Activated CD4-positive, alpha-beta T cell treated with anti-CD3 and anti-CD28 coated beads for 36 hours (primary cell): ENCODE measurements around the gene CRYBB3. TPM values are rescaled to one million over a fixed set of nuclear protein-coding genes. Genes with fewer than 3 reads are reported as not detected.
A peak's percentile ranks its signal among the peaks of the same experiment; 100 is the strongest.

Experiments
- ATAC-seq: fragments of 200-7000 bp; cut with Tn5 transposase; one replicate; pipeline ENCODE4 v1.10.0; 2021; ENCODE audit warnings: mild to moderate bottlenecking, moderate library complexity
- CTCF ChIA-PET: fragments of 350-600 bp; sonication (Branson Sonifier 250); formaldehyde crosslinking; loops from one replicate; lab custom pipeline; 2021; ENCODE audit warnings: antibody characterized with exemption; lab: Charles Lee
- POLR2A ChIA-PET: fragments of 350-600 bp; sonication (Branson Sonifier 250); formaldehyde crosslinking; loops from one replicate; lab custom pipeline; 2021; ENCODE audit warnings: antibody characterized with exemption, inconsistent platforms; lab: Charles Lee
- DNase-seq: peaks from one replicate; pipeline ENCODE4 v3.0.0-alpha.2; 2020
- H3K27ac Mint-ChIP-seq: one replicate; pipeline ENCODE4 v1.8.0; 2021; ENCODE audit warnings: mixed read lengths
- H3K27me3 Mint-ChIP-seq: one replicate; pipeline ENCODE4 v1.8.0; 2021; ENCODE audit warnings: mixed read lengths
- H3K36me3 Mint-ChIP-seq: one replicate; pipeline ENCODE4 v1.8.0; 2021; ENCODE audit warnings: low read depth, mixed read lengths
- H3K4me1 Mint-ChIP-seq: one replicate; pipeline ENCODE4 v1.8.0; 2021; ENCODE audit warnings: mixed read lengths
- H3K4me3 Mint-ChIP-seq: one replicate; pipeline ENCODE4 v1.8.0; 2021; ENCODE audit warnings: mild to moderate bottlenecking, moderate library complexity, mixed read lengths
- H3K9me3 Mint-ChIP-seq: one replicate; pipeline ENCODE4 v1.8.0; 2021; ENCODE audit warnings: low read depth, mixed read lengths
- intact Hi-C, 2 experiments: fragments of 100-400 bp; cut with DNase I in 1 of 2; cut with micrococcal nuclease in 1 of 2; formaldehyde crosslinking; loops; one replicate each; pipeline versions ENCODE4 v1.14.2 to v1.15.1; 2022 to 2024; cut with DNase I, micrococcal nuclease
- total RNA-seq, 2 experiments: library from RNA; stranded (reverse); gene quantifications; one replicate each; pipeline ENCODE4 v1.2.3, GENCODE V29; 2021

CRYBB3 gene
- total RNA-seq, 2 experiments from 2014 or later, result 0.34 TPM; not detected in 1

DNA sequence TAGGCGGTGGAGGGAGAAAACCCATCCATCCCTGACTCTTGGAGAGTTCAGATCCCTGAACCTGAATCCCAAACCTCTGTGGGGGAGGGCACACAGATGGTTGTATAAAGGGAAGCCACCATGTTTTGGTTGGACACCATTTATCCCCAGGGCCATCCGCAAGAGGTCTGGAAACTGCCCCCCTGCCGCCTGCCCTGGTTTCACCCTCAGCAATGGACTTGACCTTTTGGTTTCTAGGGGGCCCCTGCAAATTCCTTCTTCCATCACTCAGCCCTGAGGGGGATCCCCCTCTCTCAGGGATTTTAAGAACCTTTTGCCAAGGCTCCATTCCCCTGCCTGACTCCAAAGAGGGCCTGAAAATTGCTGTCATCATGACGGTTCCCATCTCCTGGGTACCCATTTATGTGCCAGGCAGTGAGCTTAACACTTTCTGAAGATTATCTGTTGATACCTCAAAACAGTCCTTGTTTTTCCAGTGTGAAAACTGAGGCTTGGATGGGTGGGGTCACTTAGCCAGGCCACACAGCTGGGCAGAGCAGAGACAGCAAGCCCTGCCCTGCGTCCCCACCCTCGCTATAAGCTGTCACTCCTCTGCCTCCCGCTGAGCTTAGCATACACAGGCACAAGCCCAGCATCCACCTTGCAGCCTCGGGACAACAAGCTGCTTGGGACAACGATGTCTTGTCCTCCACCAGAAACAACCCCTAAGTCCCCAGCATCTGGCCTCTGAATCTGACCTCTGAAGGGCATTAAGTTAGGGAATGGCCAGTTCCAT, 33.2 kb upstream of the CRYBB3 start:
- Mint-ChIP-seq H3K36me3 (no peaks in the 10 kb centered on the region), H3K4me1 (no peaks in the 10 kb centered on the region), H3K4me3 (no peak overlapping the region), H3K27ac (no peak overlapping the region), H3K27me3 (no peaks in the 10 kb centered on the region), H3K9me3 (no peaks in the 10 kb centered on the region)
- intact Hi-C loops, result no loop called here
- DNase-seq (no peak), ATAC-seq (no peak)
- ChIA-PET CTCF (no interaction called here), POLR2A (no interaction called here)

DNA sequence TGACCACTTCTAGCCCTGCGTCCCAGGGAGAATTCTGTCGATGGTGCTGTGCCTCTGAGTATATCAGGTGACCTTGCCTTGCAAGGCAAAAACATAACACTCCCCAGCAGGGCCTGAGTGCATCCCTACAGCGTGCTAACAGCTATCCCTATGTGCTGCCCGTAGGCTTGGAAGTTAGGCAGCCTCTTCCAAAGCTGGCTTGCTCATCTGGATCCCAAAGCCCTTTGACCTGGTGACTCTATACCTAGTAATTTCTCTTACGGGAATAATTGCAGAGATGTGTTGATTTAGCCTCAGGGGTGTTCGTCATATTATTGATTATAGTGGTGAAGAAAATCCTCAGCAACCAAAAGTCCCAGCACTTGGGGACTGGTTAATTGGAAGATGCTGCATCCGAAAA, 32.6 kb upstream of the CRYBB3 start:
- Mint-ChIP-seq H3K9me3 (no peaks in the 10 kb centered on the region), H3K27me3 (no peaks in the 10 kb centered on the region), H3K4me1 (no peaks in the 10 kb centered on the region), H3K4me3 (no peak overlapping the region), H3K27ac (no peak overlapping the region), H3K36me3 (no peaks in the 10 kb centered on the region)
- POLR2A ChIA-PET, result no interaction called here
- CTCF ChIA-PET, result no interaction called here
- intact Hi-C loops, result no loop called here
- ATAC-seq (no peak), DNase-seq (no peak)

DNA sequence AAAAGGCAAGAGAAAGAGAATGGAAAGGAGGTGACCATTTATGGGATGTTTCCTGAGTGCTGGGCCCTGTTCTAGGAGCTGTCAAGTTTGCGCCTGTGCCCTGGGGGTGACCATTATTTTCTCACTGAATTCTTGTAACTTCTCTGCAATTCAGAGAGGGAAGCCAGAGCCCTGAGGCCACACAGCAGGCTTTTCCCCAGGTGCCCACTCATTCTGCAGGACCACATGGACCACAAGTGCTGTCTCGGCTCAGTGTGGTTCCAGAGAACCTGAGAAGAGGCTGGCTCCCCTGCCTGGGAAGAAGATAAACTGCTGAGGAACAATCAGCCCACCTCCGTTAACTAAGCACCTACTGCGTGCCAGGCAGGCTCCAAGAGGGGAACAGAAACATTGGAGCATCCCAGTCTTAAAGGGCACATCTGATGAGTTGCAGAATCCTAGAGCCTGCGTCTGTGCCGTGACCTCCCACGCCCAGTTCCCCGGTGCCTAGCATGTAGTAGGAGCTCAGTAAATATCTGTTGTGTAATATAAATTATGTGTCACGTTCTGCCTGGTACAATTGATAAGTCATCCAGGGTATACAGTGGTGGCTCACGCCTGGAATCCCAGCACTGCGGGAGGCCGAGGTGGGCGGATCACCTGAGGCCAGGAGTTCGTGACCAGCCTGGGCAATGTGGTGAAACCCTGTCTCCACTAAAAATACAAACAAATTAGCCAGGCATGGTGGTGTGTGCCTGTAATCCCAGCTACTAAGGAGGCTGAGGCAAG, 31.6 kb upstream of the CRYBB3 start:
- Mint-ChIP-seq H3K9me3 (no peaks in the 10 kb centered on the region), H3K27me3 (no peaks in the 10 kb centered on the region), H3K36me3 (no peaks in the 10 kb centered on the region), H3K4me1 (no peaks in the 10 kb centered on the region), H3K27ac (no peak overlapping the region), H3K4me3 (no peak overlapping the region)
- intact Hi-C loops, result no loop called here
- ChIA-PET CTCF (interaction anchor here (1.0 kb wide), 1 partner anchor 86 kb away, joined by 4 read pairs; no protein-coding TSS in a partner anchor), POLR2A (no interaction called here)
- DNase-seq (no peak), ATAC-seq (no peak)

DNA sequence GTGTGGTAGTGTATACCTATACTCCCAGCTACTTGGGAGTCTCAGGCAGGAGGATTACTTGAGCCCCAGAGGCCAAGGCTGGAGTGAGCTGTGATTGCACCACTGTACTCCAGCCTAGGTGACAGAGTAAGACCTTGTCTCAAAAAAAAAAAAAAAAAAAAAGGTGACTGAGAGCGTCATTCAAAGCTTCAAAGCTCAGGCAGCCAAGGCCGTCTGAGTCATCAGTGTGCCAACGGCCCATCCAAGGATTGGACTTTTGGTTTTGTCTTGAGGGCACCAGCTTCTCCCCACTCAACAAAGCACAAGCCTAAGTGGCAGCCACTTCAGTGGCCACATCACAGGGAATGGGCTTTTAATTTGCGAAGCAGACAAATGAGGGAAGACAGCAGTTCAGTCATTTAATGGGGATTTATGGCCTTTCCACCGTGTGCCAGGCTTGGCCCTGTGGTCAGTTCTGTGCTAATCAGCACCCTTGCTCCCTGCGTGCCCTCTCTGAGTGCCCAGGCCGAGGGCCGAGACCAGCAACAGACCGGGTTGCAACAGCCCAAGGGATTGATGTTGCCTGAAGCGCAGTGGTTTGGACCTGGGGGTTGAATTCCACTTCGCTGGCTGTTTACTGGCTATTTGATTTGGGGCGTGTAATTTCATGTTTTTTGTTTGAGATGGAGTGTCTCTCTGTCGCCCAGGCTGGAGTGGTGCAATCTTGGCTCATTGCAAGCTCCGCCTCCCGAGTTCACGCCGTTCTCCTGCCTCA, 30.2 kb upstream of the CRYBB3 start:
- POLR2A ChIA-PET, result no interaction called here
- no peak for DNase-seq
- Mint-ChIP-seq H3K36me3 (no peaks in the 10 kb centered on the region), H3K27me3 (no peaks in the 10 kb centered on the region), H3K4me3 (no peak overlapping the region), H3K4me1 (no peaks in the 10 kb centered on the region), H3K9me3 (no peaks in the 10 kb centered on the region), H3K27ac (no peak overlapping the region)
- intact Hi-C loops, result loop anchor here (1.0 to 5.0 kb wide), 2 partner anchors 16 to 87 kb away; no protein-coding TSS in a partner anchor
- CTCF ChIA-PET, result no interaction called here
- ATAC-seq, result no peak

DNA sequence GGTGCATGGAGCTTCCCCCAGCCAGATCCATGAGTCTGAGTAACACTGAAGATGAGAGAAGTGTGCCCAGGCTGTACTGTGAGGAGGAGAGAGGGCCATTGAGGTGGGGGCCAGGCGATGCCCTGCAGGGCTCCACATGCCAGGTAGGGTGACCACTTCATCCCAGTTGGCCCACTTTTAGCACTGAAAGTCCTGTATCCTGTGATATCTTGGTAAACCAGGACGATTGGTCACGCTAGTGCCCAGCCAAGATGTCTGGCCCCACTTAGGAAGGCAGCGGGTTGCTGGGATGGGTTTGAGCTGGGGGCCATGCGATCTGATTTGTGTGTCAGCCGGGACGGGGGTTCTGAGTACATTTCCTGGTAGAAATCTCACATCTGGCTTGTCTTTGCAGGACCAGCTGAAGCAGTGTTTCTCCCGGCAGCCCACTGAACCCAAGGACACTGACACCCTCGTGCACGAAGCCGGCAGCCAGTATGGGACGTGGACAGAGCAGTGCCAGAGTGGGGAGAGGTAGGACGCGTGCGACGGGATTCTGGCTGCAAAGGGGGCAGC, 29.2 kb upstream of the CRYBB3 start:
- H3K4me1 Mint-ChIP-seq, result no peaks in the 10 kb centered on the region
- H3K4me3 Mint-ChIP-seq, result no peak overlapping the region
- H3K36me3 Mint-ChIP-seq, result no peaks in the 10 kb centered on the region
- CTCF ChIA-PET, result interaction anchor here (0.8 to 1.0 kb wide), 3 partner anchors 40 to 107 kb away, joined by 3 read pairs; no protein-coding TSS in a partner anchor
- no peak for ATAC-seq
- POLR2A ChIA-PET, result no interaction called here
- H3K9me3 Mint-ChIP-seq, result no peaks in the 10 kb centered on the region
- intact Hi-C loops, result loop anchor here (1.0 to 5.0 kb wide), 2 partner anchors 15 to 88 kb away; no protein-coding TSS in a partner anchor
- H3K27me3 Mint-ChIP-seq, result no peaks in the 10 kb centered on the region
- no peak overlapping the region for H3K27ac Mint-ChIP-seq
- DNase-seq, result no peak

DNA sequence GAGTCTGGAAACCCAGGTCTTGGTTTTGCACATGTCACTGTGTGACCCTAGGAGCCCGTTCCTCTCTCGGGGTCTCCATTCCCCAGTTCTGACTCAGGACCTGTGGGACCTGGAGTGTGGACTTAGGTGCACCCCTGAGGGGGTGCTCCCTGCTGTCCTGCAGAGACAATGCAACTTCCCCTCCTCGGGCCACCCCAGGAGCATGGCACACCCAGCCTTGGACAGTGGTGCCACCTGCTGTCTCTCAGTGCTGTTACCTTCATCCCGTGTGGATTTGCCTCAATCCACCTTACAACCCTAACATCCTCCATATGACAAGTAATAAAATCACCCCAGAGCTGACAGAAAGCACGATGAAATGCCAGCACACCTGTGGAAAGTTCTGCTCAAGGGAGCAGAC, 27.5 kb upstream of the CRYBB3 start:
- intact Hi-C loops, result loop anchor here (1.0 to 5.0 kb wide), 4 partner anchors 61 to 112 kb away; no protein-coding TSS in a partner anchor
- ChIA-PET CTCF (interaction anchor here (0.8 to 1.6 kb wide), 3 partner anchors 60 to 111 kb away, joined by 3 to 4 read pairs (median 3); no protein-coding TSS in a partner anchor), POLR2A (no interaction called here)
- H3K36me3 Mint-ChIP-seq, result peaks cover under 1% of the 10 kb centered on the region
- DNase-seq (peak; percentile 71), ATAC-seq (peak; percentile 83)
- no peaks in the 10 kb centered on the region for H3K27me3 Mint-ChIP-seq
- H3K9me3 Mint-ChIP-seq, result no peaks in the 10 kb centered on the region
- H3K4me1 Mint-ChIP-seq, result no peaks in the 10 kb centered on the region
- no peak overlapping the region for H3K27ac Mint-ChIP-seq
- H3K4me3 Mint-ChIP-seq, result no peak overlapping the region

DNA sequence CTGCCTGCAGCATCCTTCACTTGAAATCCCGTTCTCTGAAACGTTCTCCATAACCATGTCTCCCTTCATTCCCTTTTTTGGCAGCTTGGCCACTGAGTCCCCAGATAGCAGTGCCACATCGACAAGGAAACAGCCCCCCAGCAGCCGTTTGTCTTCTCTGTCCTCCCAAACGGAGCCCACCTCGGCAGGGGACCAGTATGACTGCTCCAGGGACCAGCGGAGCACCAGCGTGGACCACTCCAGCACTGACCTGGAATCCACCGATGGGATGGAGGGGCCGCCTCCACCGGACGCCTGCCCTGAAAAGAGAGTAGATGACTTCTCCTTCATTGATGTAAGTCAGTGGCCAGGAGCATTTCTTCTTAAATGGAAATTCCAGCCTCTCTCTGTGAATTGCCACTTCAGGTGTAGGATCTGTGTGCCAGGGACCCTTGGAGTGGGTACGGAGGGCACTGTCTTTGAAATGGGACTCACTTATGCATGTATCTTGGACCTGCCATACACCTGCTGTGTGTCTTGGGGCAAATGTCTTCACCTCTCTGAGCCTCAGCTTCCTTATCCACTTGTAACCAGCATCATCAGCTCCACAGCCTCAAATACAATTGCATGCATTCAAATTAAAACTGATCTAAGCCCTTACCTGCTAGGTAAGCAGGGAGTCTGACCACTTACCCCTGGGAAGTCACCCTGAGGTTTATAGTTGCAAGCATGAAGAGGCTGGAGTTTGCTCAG, 25.3 kb upstream of the CRYBB3 start:
- no peak for DNase-seq
- ATAC-seq, result no peak
- Mint-ChIP-seq H3K4me3 (no peak overlapping the region), H3K27me3 (no peaks in the 10 kb centered on the region), H3K27ac (no peak overlapping the region), H3K4me1 (no peaks in the 10 kb centered on the region), H3K36me3 (peaks cover 11% of the 10 kb centered on the region), H3K9me3 (peaks cover 2% of the 10 kb centered on the region)
- CTCF ChIA-PET, result interaction anchor here (1.6 kb wide), 1 partner anchor 93 kb away, joined by 4 read pairs; no protein-coding TSS in a partner anchor
- POLR2A ChIA-PET, result no interaction called here
- intact Hi-C loops, result loop anchor here in 1 of 2 experiments (5.0 kb wide), 1 partner anchor 92 kb away; no protein-coding TSS in a partner anchor

DNA sequence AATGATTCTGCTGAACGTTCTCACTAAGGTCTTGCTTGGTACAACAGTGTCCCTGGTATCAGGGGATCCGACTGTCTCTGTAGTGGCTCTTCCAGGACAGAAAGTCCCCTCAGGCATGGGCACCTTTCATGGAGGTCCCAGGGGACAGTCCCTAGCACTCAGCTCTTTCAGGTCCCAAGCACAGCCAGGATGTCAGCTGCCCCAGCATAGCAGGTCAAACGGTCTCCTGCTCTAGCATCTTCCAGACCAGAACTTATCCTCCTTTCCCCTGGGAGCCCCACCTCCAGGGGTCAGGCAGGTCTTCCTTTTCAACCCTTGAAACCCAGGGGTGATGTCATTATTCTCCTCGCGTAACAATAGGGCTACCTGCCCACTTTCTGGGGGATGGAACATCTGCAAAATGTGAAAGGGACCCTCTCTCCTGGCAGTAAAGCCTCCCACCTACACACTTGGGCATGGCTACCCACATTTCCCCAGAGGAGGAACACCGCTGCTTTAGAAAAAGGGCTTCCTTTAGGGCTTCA, 24.7 kb upstream of the CRYBB3 start:
- CTCF ChIA-PET, result no interaction called here
- no peaks in the 10 kb centered on the region for H3K27me3 Mint-ChIP-seq
- POLR2A ChIA-PET, result no interaction called here
- H3K36me3 Mint-ChIP-seq, result peaks cover 17% of the 10 kb centered on the region
- no peak overlapping the region for H3K4me3 Mint-ChIP-seq
- H3K4me1 Mint-ChIP-seq, result no peaks in the 10 kb centered on the region
- H3K27ac Mint-ChIP-seq, result no peak overlapping the region
- no peak for ATAC-seq
- intact Hi-C loops, result loop anchor here in 1 of 2 experiments (5.0 kb wide), 1 partner anchor 93 kb away; no protein-coding TSS in a partner anchor
- DNase-seq, result no peak
- H3K9me3 Mint-ChIP-seq, result peaks cover 8% of the 10 kb centered on the region

DNA sequence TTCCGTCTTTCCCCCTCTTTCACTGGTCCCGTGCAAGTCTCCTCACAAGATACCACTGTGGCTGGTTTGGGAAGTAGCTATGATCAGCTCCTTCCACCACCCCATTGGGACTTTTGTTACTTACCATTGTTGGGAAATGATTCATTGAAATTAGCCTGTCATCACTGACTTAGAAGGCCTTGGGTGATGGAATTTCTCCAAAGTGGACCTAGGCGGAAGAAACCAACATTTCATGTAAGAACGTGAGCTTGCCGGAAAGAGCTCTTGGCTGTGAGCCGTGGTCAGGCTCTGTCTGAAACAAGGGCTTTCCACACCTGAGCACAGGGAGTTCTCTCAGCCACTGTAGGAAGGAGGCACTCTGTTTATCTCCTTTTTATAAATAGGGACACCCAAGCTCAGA, 23.5 kb upstream of the CRYBB3 start:
- no peaks in the 10 kb centered on the region for H3K4me1 Mint-ChIP-seq
- peaks cover 9% of the 10 kb centered on the region for H3K9me3 Mint-ChIP-seq
- ATAC-seq (no peak), DNase-seq (no peak)
- H3K27ac Mint-ChIP-seq, result no peak overlapping the region
- no peaks in the 10 kb centered on the region for H3K27me3 Mint-ChIP-seq
- intact Hi-C loops, result no loop called here
- ChIA-PET POLR2A (interaction anchor here (0.7 kb wide), 1 partner anchor 75 kb away, joined by 3 read pairs; no protein-coding TSS in a partner anchor), CTCF (interaction anchor here (1.1 to 1.3 kb wide), 3 partner anchors 26 to 130 kb away, joined by 4 to 5 read pairs (median 4); no protein-coding TSS in a partner anchor)
- peaks cover 18% of the 10 kb centered on the region for H3K36me3 Mint-ChIP-seq
- no peak overlapping the region for H3K4me3 Mint-ChIP-seq

DNA sequence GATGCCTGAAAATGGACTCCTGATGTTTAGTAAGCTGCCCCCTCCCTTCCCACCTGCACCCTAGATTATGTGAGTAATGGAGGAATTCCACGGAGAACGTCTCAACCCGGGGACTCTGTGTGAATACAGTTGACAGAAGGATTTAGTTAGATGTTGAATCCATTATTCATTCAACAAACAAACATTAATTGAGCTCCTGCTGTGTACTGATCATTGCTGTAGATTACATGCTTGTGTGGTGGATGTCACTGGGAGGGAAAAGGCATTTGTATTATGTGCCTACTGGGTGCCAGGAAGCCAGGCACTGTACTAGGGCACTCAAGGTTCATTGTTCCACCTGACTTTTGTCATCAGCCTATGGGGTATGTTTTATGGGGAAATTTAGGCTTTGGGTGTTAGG, 22.9 kb upstream of the CRYBB3 start:
- Mint-ChIP-seq H3K4me3 (no peak overlapping the region), H3K27me3 (no peaks in the 10 kb centered on the region), H3K4me1 (no peaks in the 10 kb centered on the region), H3K36me3 (peaks cover 18% of the 10 kb centered on the region), H3K9me3 (peaks cover 9% of the 10 kb centered on the region), H3K27ac (no peak overlapping the region)
- ATAC-seq (no peak), DNase-seq (no peak)
- POLR2A ChIA-PET, result no interaction called here
- intact Hi-C loops, result no loop called here
- CTCF ChIA-PET, result interaction anchor here (1.1 to 1.3 kb wide), 3 partner anchors 25 to 130 kb away, joined by 4 to 5 read pairs (median 4); no protein-coding TSS in a partner anchor
